GM21423 (cell line): ENCODE measurements around the gene IGSF10.

Experiments used
- ATAC-seq: cut with Tn5 transposase; IDR thresholded peaks from one replicate; pipeline ENCODE4 v1.9.1; 2021; ENCODE audit warnings: mild to moderate bottlenecking, moderate library complexity; ENCODE audit not compliant: unreplicated experiment

IGSF10 gene

DNA sequence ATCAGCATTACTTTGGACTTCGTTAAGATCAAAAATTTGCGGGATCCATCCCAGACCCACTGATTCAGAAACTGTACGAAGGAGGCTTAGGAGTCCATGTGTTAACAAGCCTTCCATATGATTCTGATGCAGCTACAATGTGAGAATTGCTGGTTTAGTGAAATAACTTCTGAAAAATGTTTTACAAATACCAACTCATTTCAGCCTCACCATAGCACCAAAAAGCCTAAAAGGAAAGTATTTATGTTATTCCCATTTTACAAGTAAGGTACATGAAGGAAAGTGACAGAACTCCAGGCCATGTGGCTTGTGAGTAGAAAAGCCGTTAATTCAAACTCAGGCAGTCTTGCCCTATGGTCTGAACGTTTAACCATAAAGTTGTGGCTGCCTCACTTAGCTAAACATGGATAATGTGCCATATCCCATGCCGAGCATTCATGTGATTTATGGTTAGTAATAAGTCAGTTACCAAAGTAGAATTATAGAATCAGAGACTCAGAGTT lies 1.5 kb upstream of the IGSF10 start:
- no peak for ATAC-seq

DNA sequence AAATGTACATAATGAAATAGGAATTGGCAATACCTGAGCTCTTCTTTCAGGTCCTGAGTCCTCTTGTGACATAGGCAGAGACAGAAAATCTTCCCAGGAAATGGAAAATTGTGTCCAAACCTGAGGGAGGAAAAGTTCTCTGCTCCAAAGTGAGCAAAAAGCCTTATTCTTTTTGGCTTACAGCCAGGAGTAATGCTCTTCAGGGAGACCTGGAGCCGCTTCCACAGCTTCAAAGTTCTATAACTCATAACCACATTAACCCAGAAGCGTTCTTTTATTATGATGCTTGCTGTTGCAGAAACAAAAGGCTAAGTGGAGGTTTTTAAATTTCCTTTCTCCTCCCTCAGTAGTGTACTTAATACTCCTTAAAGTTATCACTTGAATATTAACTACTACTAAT lies 633 bp downstream of the IGSF10 start:
- ATAC-seq = no peak

DNA sequence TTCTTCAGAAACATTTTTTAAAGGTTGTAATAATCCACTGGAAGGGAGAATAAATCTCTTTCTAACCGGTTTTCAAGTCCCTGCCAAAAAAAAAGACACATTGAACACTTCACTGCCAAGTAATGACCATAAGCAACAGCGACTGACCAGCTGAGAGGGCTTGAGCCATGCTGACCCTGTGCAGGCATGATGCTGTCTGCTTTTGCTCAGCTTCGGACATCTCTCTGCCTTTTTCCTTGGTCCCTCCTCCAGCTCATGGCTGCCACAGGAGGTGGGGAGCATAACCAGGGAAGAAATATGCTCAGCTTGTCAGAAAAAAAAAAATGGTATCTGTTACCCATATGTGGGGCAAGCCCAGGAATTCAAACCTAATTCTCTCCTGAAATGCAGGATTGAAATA lies 1.5 kb downstream of the IGSF10 start:
- no peak for ATAC-seq

DNA sequence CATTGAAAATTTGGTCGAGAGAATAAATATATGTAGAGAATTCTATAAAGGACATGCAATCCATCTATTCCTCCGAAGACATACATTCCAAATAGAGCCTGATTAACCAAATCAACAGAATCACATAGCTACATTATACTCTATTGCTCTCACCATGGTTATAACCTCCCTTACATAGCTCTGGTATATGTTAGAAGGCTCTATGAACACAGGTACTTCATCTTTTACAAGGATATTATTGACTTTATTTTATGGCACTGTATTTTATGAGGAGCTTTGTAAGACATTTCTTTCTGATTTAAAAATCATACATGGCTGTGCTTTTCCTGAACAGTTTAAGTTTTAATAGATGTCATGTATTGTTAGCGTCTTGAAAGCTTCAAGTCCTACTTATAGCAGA lies 4.8 kb downstream of the IGSF10 start:
- ATAC-seq = no peak

DNA sequence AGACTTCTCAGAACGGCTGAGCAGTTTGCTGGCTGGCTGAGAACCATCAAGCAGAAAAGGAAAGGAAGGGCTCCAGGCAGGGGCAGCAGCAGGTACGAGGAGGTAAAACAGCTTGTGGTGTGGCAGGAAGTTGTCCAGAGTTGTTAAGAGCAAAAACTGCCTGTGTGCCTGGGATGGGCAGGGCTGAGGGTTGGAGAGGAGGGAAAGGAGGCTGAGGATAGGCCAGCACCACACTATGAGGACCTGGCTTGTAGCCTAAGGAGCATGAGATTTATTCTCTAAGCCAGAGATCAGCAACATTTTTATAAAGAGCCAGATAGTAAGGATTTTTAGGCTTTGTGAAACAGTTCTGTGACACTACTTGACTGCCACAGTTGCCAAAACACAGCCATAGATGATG lies 8.0 kb downstream of the IGSF10 start:
- no peak for ATAC-seq

DNA sequence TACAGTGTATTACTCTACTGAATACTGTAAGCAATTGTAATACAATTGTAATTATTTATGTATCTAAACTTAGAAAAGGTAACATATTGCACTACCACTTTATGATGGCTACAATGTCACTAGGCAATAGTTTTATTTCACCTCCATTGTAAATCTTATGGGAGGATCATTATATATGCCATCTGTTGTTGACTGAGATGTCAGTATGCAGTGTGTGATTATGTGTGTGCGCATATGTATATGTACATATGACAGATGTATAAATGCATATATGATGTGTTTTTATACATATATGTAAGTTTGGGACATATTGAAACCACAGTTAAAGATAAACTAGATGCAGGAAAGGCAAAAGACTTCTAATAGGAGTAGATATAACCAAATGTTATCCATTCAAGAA lies 8.5 kb downstream of the IGSF10 start:
- ATAC-seq = no peak

DNA sequence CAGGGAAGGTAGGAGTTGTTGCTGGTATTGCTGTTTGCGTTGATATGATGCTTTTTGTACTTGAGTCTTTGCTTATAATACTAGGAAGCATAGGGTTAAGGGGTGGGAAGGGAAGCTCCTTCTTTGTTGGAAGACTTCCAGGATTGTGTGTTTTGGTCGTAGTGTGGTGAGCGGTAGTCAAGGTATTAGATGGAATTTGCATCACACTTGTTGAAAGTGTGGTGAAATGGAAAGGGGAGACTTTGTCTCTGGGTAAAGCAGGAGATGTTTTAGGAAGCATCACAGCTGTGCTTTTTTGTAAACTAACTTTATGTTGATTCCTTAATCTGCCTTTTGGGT lies 14.9 kb downstream of the IGSF10 start:
- no peak for ATAC-seq

DNA sequence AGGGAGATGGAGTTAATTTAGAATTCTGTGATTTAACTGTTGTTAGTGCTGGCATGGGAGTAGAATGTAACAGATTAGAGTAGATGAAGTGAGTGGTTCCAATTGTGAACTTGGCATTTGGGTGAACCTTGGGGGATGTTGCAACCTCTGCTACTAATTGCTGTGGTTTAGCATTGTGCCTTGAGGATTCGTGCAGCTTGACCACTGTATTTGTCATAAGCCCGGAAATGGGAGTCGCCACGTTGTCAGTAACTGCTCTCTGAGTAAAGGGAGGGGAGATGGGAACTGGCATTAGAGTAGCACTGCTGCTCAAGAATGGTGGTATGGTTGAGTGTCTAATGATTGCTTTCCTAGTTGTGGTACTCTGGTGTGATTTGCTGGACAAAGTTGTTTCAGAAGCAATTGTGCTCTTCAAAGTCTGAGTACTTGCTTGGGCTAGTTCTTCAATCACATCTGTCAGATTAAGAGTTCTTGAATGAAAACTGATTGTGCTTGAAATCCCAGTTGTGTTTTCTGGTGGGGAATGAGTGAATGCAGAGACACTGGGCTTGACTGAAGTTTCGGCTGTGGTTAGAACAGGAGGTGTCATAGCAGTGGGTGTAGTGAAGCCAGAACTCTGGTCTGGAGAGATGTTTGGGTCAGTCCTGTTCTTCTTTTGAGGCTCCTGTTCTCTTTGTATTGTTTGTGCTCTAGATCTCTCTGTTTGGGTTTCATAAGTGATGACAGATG lies 15.4 kb downstream of the IGSF10 start:
- ATAC-seq = no peak

DNA sequence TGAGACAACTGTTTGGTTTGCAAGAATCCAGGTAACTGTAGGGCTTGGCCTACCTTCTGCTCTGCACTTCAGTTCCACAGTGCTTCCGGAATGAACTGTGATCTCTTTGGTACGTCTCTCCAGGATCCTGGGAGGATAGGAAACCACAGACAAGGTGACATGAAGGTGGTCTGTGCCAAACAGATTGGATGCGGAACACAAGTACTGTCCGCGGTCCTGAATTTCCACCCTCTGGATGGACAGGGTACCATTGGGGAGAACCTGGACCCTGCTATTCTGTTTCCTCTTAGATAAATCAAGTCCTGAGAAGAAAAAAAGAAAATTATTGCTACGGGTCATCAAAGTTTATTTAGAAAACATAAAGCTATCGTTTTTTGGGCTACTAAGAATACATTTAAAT lies 17.3 kb downstream of the IGSF10 start:
- ATAC-seq = no peak

DNA sequence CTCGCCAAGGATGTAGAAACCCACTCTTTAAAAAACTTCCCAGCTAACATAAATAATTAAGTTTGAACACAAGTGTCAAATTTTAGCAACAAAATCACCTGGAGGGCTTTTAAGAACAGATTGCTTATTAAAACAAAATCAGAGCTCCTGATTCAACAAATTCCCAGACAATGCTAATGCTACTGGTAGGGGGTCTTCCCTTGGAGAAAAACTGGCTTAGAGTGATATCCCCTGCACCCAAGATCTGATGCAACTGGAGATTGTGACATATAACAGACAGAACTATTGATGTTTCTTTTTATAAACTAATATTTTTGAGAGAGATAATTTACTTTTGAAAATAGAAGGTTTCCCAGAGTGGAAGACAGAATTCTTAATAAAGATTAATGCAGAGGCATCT lies 19.9 kb downstream of the IGSF10 start:
- ATAC-seq = no peak

DNA sequence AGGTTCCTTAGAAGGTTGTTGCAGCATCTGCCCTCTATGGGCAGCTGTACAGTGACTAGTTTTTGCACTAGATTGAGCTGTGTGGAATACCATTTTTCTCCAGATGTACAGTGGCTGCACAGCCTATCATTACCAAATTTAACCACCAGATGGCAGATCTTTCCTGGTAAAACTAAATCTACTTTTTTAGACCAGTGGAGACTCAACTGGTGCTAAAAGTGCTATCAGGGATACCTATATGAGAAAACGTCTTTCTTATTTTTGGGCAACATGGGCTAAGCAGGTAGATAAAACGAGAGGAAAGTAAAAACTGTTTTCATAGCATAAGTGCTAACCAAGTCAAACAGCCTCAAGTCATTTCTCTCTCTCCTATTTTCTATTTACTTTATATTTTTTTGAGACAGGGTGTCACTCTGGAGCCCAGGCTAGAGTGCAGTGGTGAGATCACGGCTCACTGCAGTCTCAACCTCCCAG lies 21.2 kb downstream of the IGSF10 start:
- peak; percentile 72 for ATAC-seq

DNA sequence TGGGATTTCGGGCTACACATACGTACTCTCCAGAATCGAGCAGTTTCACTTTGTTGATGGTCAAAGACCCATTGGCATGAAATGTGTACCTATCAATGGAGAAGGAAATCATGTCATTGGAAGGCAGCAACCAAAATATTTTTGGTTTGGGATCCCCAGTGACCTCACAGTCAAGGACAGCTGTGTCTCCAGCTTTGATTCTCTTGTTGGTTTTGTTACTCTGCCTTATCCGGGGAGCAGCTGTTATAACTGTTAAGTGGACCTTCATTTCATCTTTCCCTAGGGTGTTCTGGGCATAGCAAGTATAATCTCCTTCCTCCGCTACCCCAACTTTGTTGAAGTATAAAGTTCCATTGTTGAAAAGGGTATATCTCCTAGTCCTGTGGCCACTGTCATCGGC lies 23.0 kb downstream of the IGSF10 start:
- ATAC-seq = no peak

DNA sequence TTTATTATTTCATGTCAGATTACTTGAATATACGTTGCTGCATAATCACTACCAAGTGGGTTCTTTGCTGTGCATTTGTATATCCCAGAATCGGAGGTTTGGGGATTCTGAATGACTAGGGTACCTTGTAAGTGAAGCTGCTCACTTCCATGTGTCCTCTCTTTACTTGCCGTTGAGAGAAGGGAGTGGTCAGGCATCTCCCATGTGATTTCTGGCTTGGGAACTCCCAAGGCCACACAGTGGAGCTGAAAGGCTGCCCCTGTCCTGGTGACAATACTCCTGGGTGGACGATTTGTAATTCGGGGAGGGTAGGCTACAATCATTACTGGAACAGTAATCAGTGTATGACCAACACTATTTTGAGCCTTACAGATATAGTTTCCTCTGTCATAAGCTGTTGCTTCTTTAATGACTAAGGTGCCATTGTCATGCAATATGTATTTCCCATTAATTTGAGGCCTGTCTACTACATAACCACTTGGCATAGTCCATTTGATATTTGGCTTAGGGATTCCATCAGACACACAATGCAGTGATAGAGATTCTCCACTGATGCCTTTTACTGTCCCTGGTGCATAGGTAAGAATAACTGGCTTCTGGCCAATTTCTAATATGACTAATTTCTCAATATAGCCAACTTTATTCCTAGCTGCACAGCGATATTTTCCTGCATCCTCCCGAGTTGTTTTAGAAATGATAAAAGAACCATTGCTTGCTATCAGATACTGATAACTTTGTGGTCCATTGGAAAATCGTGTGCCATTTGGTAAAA lies 24.0 kb downstream of the IGSF10 start:
- ATAC-seq = no peak

DNA sequence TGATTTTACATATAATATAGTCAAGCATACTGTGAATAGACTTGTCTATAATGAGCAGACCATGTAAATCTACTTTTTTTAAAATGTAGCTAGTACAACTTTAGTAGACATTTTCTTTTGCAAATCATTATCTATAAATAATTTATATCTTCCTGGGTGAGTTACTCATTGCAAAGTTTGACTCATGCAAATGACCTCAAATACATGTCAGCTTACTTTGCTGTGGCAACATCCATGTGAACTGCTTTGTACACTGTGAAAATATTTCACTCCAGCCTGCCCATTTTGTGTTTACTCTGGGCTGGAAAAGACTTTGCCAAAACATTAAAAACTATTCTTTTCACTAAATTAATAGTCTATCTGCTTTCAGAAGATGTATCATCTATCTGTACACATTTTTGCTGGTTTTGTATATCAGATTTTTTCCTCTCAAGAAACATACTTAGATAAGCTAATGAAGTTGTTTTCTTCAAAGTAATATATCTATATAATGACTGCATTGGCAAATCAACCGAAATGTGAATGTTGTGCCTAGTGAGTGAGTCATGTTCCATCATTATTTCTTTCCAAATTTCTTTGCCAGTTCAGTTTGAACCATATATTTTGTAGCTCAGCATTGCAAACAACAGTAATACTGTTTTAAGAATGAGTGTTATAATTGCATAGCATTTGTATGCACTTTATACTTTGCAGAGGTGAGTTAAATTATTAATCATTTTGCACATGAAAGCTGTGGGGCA lies 26.5 kb downstream of the IGSF10 start:
- no peak for ATAC-seq

DNA sequence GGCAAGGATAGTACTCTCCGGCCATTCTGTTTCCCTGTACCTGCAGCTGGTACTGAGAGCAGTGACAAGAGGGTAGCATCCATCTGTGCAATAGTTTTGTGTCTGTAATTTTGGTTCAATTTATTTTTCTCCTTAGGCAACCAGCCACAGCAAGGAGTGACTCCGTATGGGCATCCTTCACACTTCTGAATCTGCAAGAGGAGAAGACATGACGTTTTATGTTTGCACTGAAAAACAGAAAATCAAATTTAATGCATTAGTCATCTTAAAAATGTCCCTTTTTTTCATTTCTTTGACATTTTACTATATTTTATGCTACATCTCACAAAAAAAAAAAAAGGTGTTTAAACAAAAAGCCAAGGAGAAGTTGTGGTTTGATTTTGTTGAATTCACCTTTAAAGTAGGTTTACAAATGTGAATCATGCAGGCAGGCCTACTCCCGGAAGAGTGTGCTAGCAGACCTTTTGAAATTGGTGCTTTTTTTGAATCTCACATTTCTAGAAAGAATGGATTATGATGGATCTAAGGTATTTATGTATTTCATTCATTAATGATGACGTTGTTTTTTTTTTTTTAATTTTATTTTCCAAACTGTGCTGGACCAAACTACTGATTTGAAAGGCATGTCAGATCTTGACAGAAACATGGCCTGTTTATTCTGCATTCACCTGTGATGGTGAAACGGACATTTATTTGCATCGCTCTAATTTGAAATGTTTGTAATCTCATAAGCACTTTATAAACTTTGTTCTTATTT lies 28.1 kb downstream of the IGSF10 start:
- no peak for ATAC-seq

DNA sequence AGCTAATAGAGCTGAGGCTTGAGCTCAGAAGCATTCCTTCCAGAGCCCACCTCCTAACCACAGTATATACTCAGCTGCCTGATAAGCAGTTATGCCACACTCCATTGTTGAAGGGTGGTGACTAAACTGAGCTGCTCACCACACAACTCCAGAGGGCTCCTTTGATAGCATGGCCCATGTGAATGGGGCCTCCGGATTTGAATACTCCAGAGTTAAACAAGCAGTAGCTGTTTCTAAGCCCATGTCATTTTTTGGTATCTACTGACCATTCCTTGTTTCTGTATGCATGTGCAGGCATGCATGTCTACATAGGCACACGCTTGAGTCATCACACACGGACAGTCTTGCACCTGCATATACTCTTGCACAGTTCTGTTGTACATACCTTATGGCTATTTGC lies 28.9 kb downstream of the IGSF10 start:
- ATAC-seq = no peak

DNA sequence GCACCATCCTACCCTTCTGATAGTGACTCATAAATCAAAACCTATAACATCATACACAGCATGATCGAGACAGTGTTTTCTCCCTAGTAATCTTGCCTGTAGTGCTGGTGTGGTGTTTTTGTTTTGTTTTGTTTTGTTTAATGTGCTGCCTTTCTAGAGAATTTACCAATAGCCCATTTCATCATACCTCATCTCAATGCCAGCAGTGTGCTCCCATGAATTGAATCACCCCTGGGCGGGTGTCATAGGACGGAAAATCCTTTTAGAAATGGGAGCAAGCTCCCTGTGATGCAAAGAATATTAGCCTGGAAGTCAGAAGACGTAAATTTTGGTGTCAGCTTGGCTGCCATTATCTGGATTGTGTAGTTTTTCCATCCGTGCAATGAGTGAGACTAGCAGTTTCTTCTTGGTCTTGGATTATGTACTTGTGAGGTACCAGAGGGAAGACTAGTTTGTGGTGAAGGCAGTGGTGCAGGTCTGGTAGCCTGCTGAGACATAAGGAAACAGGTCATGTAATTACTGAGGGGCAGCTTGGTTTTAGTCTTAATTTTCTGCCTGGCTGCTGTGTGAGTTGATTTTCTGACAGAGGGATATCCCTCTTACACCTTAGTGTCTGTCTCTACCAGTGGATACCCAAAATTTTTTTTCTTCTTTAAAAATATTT lies 29.9 kb downstream of the IGSF10 start:
- ATAC-seq = no peak

DNA sequence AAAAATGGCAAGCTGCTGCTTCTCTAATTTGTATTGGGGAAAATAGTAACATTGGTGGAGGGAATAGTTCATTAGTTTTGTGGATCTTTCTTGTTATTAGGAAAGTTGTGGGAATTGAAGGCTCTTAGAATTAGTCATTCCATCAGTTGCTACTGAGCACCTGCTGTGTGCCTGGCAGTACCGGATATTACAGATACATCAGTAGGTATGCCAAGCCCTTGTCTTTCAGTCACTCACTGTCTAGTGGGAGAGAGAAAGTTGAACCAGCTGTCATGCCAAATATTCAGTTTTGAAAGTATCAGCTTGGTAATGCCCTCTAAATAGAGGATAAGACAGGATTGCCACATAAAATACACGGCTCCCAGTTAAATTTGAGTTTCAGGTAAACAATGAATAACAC lies 32.5 kb downstream of the IGSF10 start:
- ATAC-seq = no peak

DNA sequence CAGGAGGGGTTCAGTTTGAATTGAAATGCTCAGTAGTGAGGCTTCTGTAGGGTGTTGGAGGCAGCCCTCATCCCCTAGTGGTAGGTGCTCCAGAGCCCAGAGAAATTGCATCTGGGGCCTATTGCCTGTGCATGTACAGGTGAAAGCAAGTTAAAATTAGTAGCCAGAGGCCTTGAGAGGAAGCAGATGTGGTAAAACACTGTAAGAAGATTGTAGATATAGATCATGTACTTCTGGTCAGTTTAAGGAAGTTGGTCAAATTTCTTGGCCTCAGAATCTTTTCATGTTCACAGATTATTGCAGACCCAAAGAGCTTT lies 34.6 kb downstream of the IGSF10 start:
- peak; percentile 88 for ATAC-seq

DNA sequence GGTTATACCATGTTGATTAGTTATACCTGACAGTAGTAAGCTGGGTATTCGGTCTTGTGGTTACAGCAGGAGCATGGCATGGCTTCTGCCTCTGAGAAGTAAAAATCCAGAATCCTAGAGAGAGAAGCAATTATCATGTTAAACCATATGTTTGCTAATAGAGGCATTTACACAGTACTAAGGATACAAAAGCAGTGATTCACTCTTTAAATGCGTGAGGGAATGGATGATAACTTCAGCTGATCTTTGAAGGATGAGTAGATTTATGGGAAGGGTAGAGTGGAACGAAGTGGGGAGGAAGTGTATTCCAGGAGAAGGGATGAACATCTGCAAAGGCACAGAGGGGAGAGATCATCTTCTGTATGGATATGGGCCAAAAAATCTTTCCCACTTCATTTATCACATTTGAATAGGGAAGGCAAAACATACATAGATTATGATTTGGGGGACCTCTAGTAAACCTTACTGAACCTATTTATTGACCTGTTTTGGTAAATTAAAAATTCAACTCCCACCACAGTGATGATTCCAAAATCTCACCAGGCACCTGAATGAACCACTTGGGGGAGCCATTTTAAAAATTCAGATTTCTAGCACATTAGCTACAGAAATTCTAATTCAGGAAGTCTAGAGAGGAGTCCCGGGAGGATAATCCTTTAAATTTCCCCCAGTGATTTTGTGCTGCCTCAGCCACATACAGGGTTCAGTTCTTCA lies 35.1 kb downstream of the IGSF10 start:
- ATAC-seq = peak; percentile 20
